Neural cell (in vitro differentiated cells): Measurements from ENCODE around the gene SPG11. TPM values are rescaled to one million over a fixed set of nuclear protein-coding genes. Genes with fewer than 3 reads are reported as not detected.

Source experiments
- H2AFZ ChIP-seq: fragments of 200-600, 300-800 bp; sonication (generic), shearing (Covaris generic); 2 replicates; pipeline ENCODE4 v1.6.0; 2014; ENCODE audit warnings: low read depth, mild to moderate bottlenecking, antibody characterized with exemption, low read length, moderate library complexity
- H3F3A ChIP-seq: fragments of 200-600 bp; shearing (Covaris generic); 2 replicates; pipeline ENCODE4 v1.6.1; 2016; ENCODE audit warnings: mild to moderate bottlenecking, moderate library complexity, mixed read lengths, antibody characterized with exemption, low read length; ENCODE audit not compliant: insufficient read depth, poor library complexity, severe bottlenecking
- H3K27ac ChIP-seq: fragments of 200-600, 300-800 bp; sonication (generic), shearing (Covaris generic); 2 replicates; pipeline ENCODE4 v1.5.1; 2014; ENCODE audit warnings: mild to moderate bottlenecking, low read length, moderate library complexity
- H3K27me3 ChIP-seq: fragments of 300-800, 200-600 bp; sonication (generic), shearing (Covaris generic); 2 replicates; pipeline ENCODE4 v1.6.0; 2014; ENCODE audit warnings: mild to moderate bottlenecking, low read depth, low read length, moderate library complexity; ENCODE audit not compliant: insufficient read depth
- H3K36me3 ChIP-seq: fragments of 300-800, 200-600 bp; sonication (generic), shearing (Covaris generic); 2 replicates; pipeline ENCODE4 v1.5.1; 2014; ENCODE audit warnings: mild to moderate bottlenecking, antibody characterized with exemption, low read length, moderate library complexity; ENCODE audit not compliant: insufficient read depth
- H3K4me2 ChIP-seq: fragments of 300-800, 200-600 bp; sonication (generic), shearing (Covaris generic); 2 replicates; pipeline ENCODE4 v1.6.0; 2014; ENCODE audit warnings: mild to moderate bottlenecking, low read length
- H3K4me3 ChIP-seq: fragments of 300-800, 200-600 bp; sonication (generic), shearing (Covaris generic); 2 replicates; pipeline ENCODE4 v1.5.1; 2014; ENCODE audit warnings: mild to moderate bottlenecking, low read length, moderate library complexity
- H3K79me2 ChIP-seq: fragments of 200-600 bp; shearing (Covaris generic); replicated peaks from 2 replicates; pipeline ENCODE4 v1.6.0; 2014; ENCODE audit warnings: mild to moderate bottlenecking, low read length, moderate library complexity; ENCODE audit not compliant: insufficient read depth
- H3K9ac ChIP-seq: fragments of 300-800, 200-600 bp; sonication (generic), shearing (Covaris generic); 2 replicates; pipeline ENCODE4 v1.6.1; 2016; ENCODE audit warnings: mild to moderate bottlenecking, low read length, mixed read lengths
- H3K9me2 ChIP-seq: fragments of 200-600 bp; shearing (Covaris generic); 2 replicates; pipeline ENCODE4 v1.6.1; 2016; ENCODE audit warnings: mild to moderate bottlenecking, low read length, mixed read lengths; ENCODE audit not compliant: insufficient read depth
- H3K9me3 ChIP-seq: fragments of 200-600, 300-800 bp; sonication (generic), shearing (Covaris generic); 2 replicates; pipeline ENCODE4 v1.6.1; 2016; ENCODE audit warnings: mild to moderate bottlenecking, mixed run types, low read length, moderate library complexity, mixed read lengths
- H4K20me1 ChIP-seq: fragments of 200-600 bp; shearing (Covaris generic); 2 replicates; pipeline ENCODE4 v1.6.1; 2016; ENCODE audit warnings: mild to moderate bottlenecking, mixed run types; ENCODE audit not compliant: insufficient read depth
- CTCF ChIP-seq: fragments of 450-650 bp; IDR thresholded peaks from 2 replicates; pipeline ENCODE4 v1.5.1; 2014; ENCODE audit warnings: antibody characterized with exemption, mild to moderate bottlenecking, moderate library complexity; ENCODE audit not compliant: poor library complexity, severe bottlenecking
- EP300 ChIP-seq: fragments of 450-650 bp; conservative IDR thresholded peaks from 2 replicates; pipeline ENCODE4 v1.6.1; 2014; ENCODE audit warnings: antibody characterized with exemption, mild to moderate bottlenecking, moderate library complexity; ENCODE audit not compliant: poor library complexity, severe bottlenecking
- EZH2 ChIP-seq: fragments of 200-600, 300-800 bp; shearing (Covaris generic), sonication (generic); IDR thresholded peaks from 2 replicates; pipeline ENCODE4 v1.6.1; 2014; ENCODE audit warnings: antibody characterized with exemption, low read length, borderline replicate concordance, mild to moderate bottlenecking; ENCODE audit not compliant: insufficient read depth, poor library complexity, severe bottlenecking
- MXI1 ChIP-seq: fragments of 450-650 bp; conservative IDR thresholded peaks from 2 replicates; pipeline ENCODE4 v1.6.1; 2014; ENCODE audit warnings: antibody characterized with exemption, mild to moderate bottlenecking; ENCODE audit not compliant: poor library complexity, severe bottlenecking
- POLR2AphosphoS5 ChIP-seq: IDR thresholded peaks from 2 replicates; pipeline ENCODE4 v1.6.1; 2012
- RAD21 ChIP-seq: fragments of 450-650 bp; conservative IDR thresholded peaks from 2 replicates; pipeline ENCODE4 v1.6.1; 2014; ENCODE audit warnings: antibody characterized with exemption, mild to moderate bottlenecking, moderate library complexity
- REST ChIP-seq: IDR thresholded peaks from 2 replicates; pipeline ENCODE4 v1.6.1; 2012; ENCODE audit warnings: borderline replicate concordance
- SMC3 ChIP-seq: fragments of 450-650 bp; conservative IDR thresholded peaks from 2 replicates; pipeline ENCODE4 v1.6.1; 2014; ENCODE audit warnings: antibody characterized with exemption, mild to moderate bottlenecking, moderate library complexity; ENCODE audit not compliant: poor library complexity
- TAF1 ChIP-seq: IDR thresholded peaks from 2 replicates; pipeline ENCODE4 v1.6.1; 2012; ENCODE audit warnings: low read depth
- polyA plus RNA-seq: library from polyadenylated mRNA; depleted of rRNA; stranded (reverse); fragments of >200 nt; gene quantifications from 2 replicates; pipeline ENCODE4 v1.2.3, GENCODE V29; 2014

SPG11 gene
- polyA plus RNA-seq, 1 donor from 2014 or later, result 52.2 TPM

- Histone ChIP-seq H4K20me1 (no peaks in the 10 kb centered on the region), H3K27me3 (no peaks in the 10 kb centered on the region), H3K4me3 (no peak overlapping the region), H3F3A (no peaks in the 10 kb centered on the region), H3K9me3 (no peaks in the 10 kb centered on the region), H2AFZ (no peak overlapping the region), H3K9ac (no peak overlapping the region), H3K4me2 (no peak overlapping the region), H3K9me2 (no peaks in the 10 kb centered on the region), H3K79me2 (no peaks in the 10 kb centered on the region), H3K36me3 (peaks cover 4% of the 10 kb centered on the region), H3K27ac (no peak overlapping the region)
- TF ChIP-seq REST (no peak), EP300 (no peak), SMC3 (no peak), POLR2AphosphoS5 (no peak), CTCF (no peak), EZH2 (no peak), MXI1 (no peak), TAF1 (no peak), RAD21 (no peak)
Measured at GRCh38 chr15:44598892-44599291, 64.6 kb downstream of the SPG11 start.

GRCh38 chr15:44598066-44598465 lies 65.4 kb downstream of the SPG11 start:
- Histone ChIP-seq H3K9me3 (no peaks in the 10 kb centered on the region), H3F3A (no peaks in the 10 kb centered on the region), H3K27me3 (no peaks in the 10 kb centered on the region), H3K9ac (no peak overlapping the region), H3K9me2 (no peaks in the 10 kb centered on the region), H3K4me2 (no peak overlapping the region), H3K27ac (no peak overlapping the region), H3K4me3 (no peak overlapping the region), H3K79me2 (no peaks in the 10 kb centered on the region), H4K20me1 (no peaks in the 10 kb centered on the region), H2AFZ (no peak overlapping the region), H3K36me3 (peaks cover 4% of the 10 kb centered on the region)
- TF ChIP-seq SMC3 (no peak), REST (no peak), POLR2AphosphoS5 (no peak), MXI1 (no peak), TAF1 (no peak)
